Activated T-cell treated with anti-CD3 and anti-CD28 coated beads, Interleukin-2, amount 50 U/mL, for 4 hours (primary cell): ENCODE data around the gene RRP1. TPM values are rescaled to one million over a fixed set of nuclear protein-coding genes. Genes with fewer than 3 reads are reported as not detected.

Experiments
- ATAC-seq, 2 donors: fragments of 200-7000 bp; cut with Tn5 transposase; one replicate each; pipeline ENCODE4 v1.10.0; 2021
- DNase-seq: peaks from one replicate; pipeline ENCODE4 v3.0.0-alpha.2; 2020
- H3K27me3 Mint-ChIP-seq: one replicate; pipeline ENCODE4 v1.8.0; 2021; ENCODE audit warnings: low read depth, mixed read lengths
- H3K36me3 Mint-ChIP-seq: one replicate; pipeline ENCODE4 v1.8.0; 2022; ENCODE audit warnings: mixed read lengths; ENCODE audit not compliant: insufficient read depth
- H3K4me1 Mint-ChIP-seq: one replicate; pipeline ENCODE4 v1.8.0; 2021; ENCODE audit warnings: low read depth, mixed read lengths
- H3K4me3 Mint-ChIP-seq: one replicate; pipeline ENCODE4 v1.8.0; 2021; ENCODE audit warnings: mild to moderate bottlenecking, moderate library complexity, mixed read lengths
- H3K9me3 Mint-ChIP-seq: one replicate; pipeline ENCODE4 v1.8.0; 2021; ENCODE audit warnings: mixed read lengths
- total RNA-seq, 3 donors: library from RNA; stranded (reverse); gene quantifications; one replicate each; pipeline ENCODE4 v1.2.1, GENCODE V29; 2021

Gene RRP1
- total RNA-seq, 3 donors from 2014 or later: 132 to 139 (median 136) TPM

- H3K36me3 Mint-ChIP-seq: peaks cover 19% of the 10 kb centered on the region
- no peaks in the 10 kb centered on the region for H3K9me3 Mint-ChIP-seq
Measured at GRCh38 chr21:43753439-43753799, 36.0 kb upstream of the RRP1 start.

GRCh38 chr21:43754948-43755781 lies 34.2 kb upstream of the RRP1 start:
- Mint-ChIP-seq H3K36me3 (peaks cover 14% of the 10 kb centered on the region), H3K4me3 (no peak overlapping the region)

More at GRCh38 chr21:43753439-43753799, 36.0 kb upstream of the RRP1 start:
- ATAC-seq: no peak
- no peaks in the 10 kb centered on the region for H3K27me3 Mint-ChIP-seq
- DNase-seq: no peak
- no peaks in the 10 kb centered on the region for H3K4me1 Mint-ChIP-seq
- no peak overlapping the region for H3K4me3 Mint-ChIP-seq

GRCh38 chr21:43755820-43756594 lies 33.4 kb upstream of the RRP1 start:
- no peak for DNase-seq
- Mint-ChIP-seq H3K4me1 (no peaks in the 10 kb centered on the region), H3K27me3 (no peaks in the 10 kb centered on the region)

More at GRCh38 chr21:43754948-43755781, 34.2 kb upstream of the RRP1 start:
- no peak for DNase-seq
- no peaks in the 10 kb centered on the region for H3K27me3 Mint-ChIP-seq
- ATAC-seq: peak; percentile 35 to 39
- H3K9me3 Mint-ChIP-seq: no peaks in the 10 kb centered on the region
- H3K4me1 Mint-ChIP-seq: no peaks in the 10 kb centered on the region

GRCh38 chr21:43757601-43758000 lies 31.8 kb upstream of the RRP1 start:
- Mint-ChIP-seq H3K36me3 (peaks cover 10% of the 10 kb centered on the region), H3K27me3 (no peaks in the 10 kb centered on the region), H3K4me3 (no peak overlapping the region), H3K9me3 (no peaks in the 10 kb centered on the region), H3K4me1 (no peaks in the 10 kb centered on the region)
- ATAC-seq: no peak
- DNase-seq: no peak

More at GRCh38 chr21:43755820-43756594, 33.4 kb upstream of the RRP1 start:
- Mint-ChIP-seq H3K36me3 (peaks cover 10% of the 10 kb centered on the region), H3K4me3 (no peak overlapping the region), H3K9me3 (no peaks in the 10 kb centered on the region)
- ATAC-seq: no peak

- DNase-seq (no peak), ATAC-seq (no peak)
- H3K36me3 Mint-ChIP-seq: peaks cover 10% of the 10 kb centered on the region
- H3K4me3 Mint-ChIP-seq: no peak overlapping the region
- no peaks in the 10 kb centered on the region for H3K9me3 Mint-ChIP-seq
- no peaks in the 10 kb centered on the region for H3K27me3 Mint-ChIP-seq
- no peaks in the 10 kb centered on the region for H3K4me1 Mint-ChIP-seq
Measured at GRCh38 chr21:43758111-43758641, 31.2 kb upstream of the RRP1 start.

GRCh38 chr21:43758811-43759210 lies 30.6 kb upstream of the RRP1 start:
- peaks cover 9% of the 10 kb centered on the region for H3K36me3 Mint-ChIP-seq
- H3K27me3 Mint-ChIP-seq: no peaks in the 10 kb centered on the region
- ATAC-seq: no peak

GRCh38 chr21:43759651-43760050 lies 29.7 kb upstream of the RRP1 start:
- no peaks in the 10 kb centered on the region for H3K4me1 Mint-ChIP-seq
- no peak overlapping the region for H3K4me3 Mint-ChIP-seq
- H3K9me3 Mint-ChIP-seq: no peaks in the 10 kb centered on the region
- ATAC-seq: no peak
- no peaks in the 10 kb centered on the region for H3K27me3 Mint-ChIP-seq
- no peak for DNase-seq
- H3K36me3 Mint-ChIP-seq: peaks cover 4% of the 10 kb centered on the region

More at GRCh38 chr21:43758811-43759210, 30.6 kb upstream of the RRP1 start:
- DNase-seq: no peak
- Mint-ChIP-seq H3K4me3 (no peak overlapping the region), H3K4me1 (no peaks in the 10 kb centered on the region), H3K9me3 (no peaks in the 10 kb centered on the region)

- Mint-ChIP-seq H3K27me3 (no peaks in the 10 kb centered on the region), H3K9me3 (no peaks in the 10 kb centered on the region), H3K36me3 (peaks cover 4% of the 10 kb centered on the region), H3K4me1 (no peaks in the 10 kb centered on the region), H3K4me3 (no peak overlapping the region)
- ATAC-seq (no peak), DNase-seq (no peak)
Measured at GRCh38 chr21:43760391-43760958, 28.9 kb upstream of the RRP1 start.

- ATAC-seq: no peak
- DNase-seq: no peak
- Mint-ChIP-seq H3K9me3 (no peaks in the 10 kb centered on the region), H3K4me1 (no peaks in the 10 kb centered on the region), H3K27me3 (no peaks in the 10 kb centered on the region), H3K36me3 (peaks cover 2% of the 10 kb centered on the region), H3K4me3 (no peak overlapping the region)
Measured at GRCh38 chr21:43761886-43762285, 27.5 kb upstream of the RRP1 start.

GRCh38 chr21:43762303-43763128 lies 26.9 kb upstream of the RRP1 start:
- no peaks in the 10 kb centered on the region for H3K27me3 Mint-ChIP-seq
- DNase-seq (no peak), ATAC-seq (no peak)
- no peak overlapping the region for H3K4me3 Mint-ChIP-seq
- H3K4me1 Mint-ChIP-seq: no peaks in the 10 kb centered on the region
- H3K9me3 Mint-ChIP-seq: no peaks in the 10 kb centered on the region
- peaks cover 2% of the 10 kb centered on the region for H3K36me3 Mint-ChIP-seq

- DNase-seq: no peak
- Mint-ChIP-seq H3K9me3 (no peaks in the 10 kb centered on the region), H3K4me3 (no peak overlapping the region), H3K4me1 (no peaks in the 10 kb centered on the region), H3K27me3 (no peaks in the 10 kb centered on the region), H3K36me3 (peaks cover 2% of the 10 kb centered on the region)
- ATAC-seq: no peak
Measured at GRCh38 chr21:43763901-43764523, 25.4 kb upstream of the RRP1 start.

- peaks cover 2% of the 10 kb centered on the region for H3K36me3 Mint-ChIP-seq
- H3K9me3 Mint-ChIP-seq: no peaks in the 10 kb centered on the region
- no peak for ATAC-seq
- H3K4me1 Mint-ChIP-seq: no peaks in the 10 kb centered on the region
- H3K4me3 Mint-ChIP-seq: no peak overlapping the region
- DNase-seq: no peak
- no peaks in the 10 kb centered on the region for H3K27me3 Mint-ChIP-seq
Measured at GRCh38 chr21:43764576-43765495, 24.5 kb upstream of the RRP1 start.
